ENCODE data around the gene MOV10.

Gene MOV10

DNA sequence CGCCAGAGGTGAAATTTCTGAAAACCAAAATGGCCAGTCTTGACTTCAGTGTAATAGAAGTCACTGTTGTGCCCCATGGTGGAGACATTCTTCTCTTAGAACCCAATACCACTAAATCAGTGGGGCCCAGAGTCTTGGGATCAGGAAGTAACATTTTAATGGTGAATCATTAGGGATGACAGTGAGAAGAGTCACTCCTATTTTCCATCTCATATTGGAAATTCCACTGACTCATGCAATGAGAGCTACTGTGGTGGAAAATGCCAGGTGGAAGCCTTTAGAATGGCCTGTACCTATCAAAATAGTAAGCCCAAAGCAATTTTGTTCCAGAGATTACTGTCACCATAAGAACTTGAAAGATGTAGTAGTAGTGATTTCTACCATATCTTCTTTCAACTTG, 61.3 kb downstream of the MOV10 start:
- DNase-seq (ENCODE audit: low read depth in 2 of 2): no peak

- DNase-seq (ENCODE audit: low read depth in 2 of 2): no peak
These were observed 63.1 kb downstream of the MOV10 start for GRCh38 chr1:112737573-112737972.

GRCh38 chr1:112743174-112744008, 68.9 kb downstream of the MOV10 start:
- no peak for DNase-seq (ENCODE audit: low read depth in 2 of 2)

DNA sequence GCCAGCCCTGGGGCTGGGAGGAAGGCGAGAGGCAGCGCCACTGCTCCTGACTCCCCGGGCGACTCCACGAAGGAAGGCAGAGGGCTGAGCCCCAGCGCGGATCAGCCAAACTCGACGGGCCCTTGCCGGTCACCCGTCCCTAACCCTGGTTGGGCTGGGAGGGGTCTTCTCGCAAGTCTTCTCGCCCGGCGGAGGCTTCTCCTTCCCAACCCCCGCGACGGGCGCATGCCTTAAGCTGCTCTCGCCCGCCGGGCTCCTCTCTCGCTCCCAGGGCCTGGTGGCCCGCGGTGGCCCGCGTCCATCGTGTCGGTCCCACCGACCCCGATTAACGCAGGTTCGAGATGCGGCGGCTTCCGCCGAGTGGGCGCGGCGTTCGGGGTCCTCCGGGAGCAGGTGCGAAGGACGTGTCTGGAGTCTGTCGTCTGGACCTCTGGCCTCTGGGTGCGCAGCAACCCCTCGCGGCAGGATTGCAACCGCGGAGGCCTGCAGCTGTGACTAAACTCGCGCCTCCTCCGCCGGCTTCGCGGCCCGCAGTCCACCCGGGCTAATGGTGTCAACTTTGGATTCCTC, 69.6 kb downstream of the MOV10 start:
- no peak for DNase-seq (ENCODE audit: low read depth in 2 of 2)

- DNase-seq (ENCODE audit: low read depth in 2 of 2): no peak
These were observed 73.9 kb downstream of the MOV10 start for GRCh38 chr1:112748396-112748795.

All from activated CD8-positive, alpha-beta memory T cell treated with anti-CD3 and anti-CD28 coated beads for 4 hours (primary cell).